GM12872 (cell line): ENCODE results near the gene ACP4.

ENCODE experiments used
- CTCF ChIP-seq: IDR thresholded peaks from 3 replicates; pipeline ENCODE4 v1.5.1; 2011; ENCODE audit warnings: low read depth, mild to moderate bottlenecking, low read length, moderate library complexity; ENCODE audit not compliant: insufficient read depth

The ACP4 gene

GRCh38 chr19:50801107-50801506, 10.9 kb downstream of the ACP4 start:
- no peak for TF ChIP-seq CTCF

- no peak for TF ChIP-seq CTCF
Observed at GRCh38 chr19:50803633-50804419, 13.6 kb downstream of the ACP4 start.

GRCh38 chr19:50804420-50805272, 14.4 kb downstream of the ACP4 start:
- TF ChIP-seq CTCF: no peak

- TF ChIP-seq CTCF: no peak
Observed at GRCh38 chr19:50808856-50809255, 18.6 kb downstream of the ACP4 start.

- TF ChIP-seq CTCF: no peak
Observed at GRCh38 chr19:50812474-50812873, 22.3 kb downstream of the ACP4 start.

- TF ChIP-seq CTCF: no peak
Observed at GRCh38 chr19:50814883-50815282, 24.7 kb downstream of the ACP4 start.

- no peak for TF ChIP-seq CTCF
Observed at GRCh38 chr19:50815439-50815838, 25.2 kb downstream of the ACP4 start.
